ENCODE results near the gene FBXL7.

The FBXL7 gene

GRCh38 chr5:15554542-15554941 lies 54.6 kb downstream of the FBXL7 start:
- H3K4me1 Mint-ChIP-seq = no peaks in the 10 kb centered on the region
- no peak overlapping the region for H3K27ac Mint-ChIP-seq (ENCODE audit: low read depth)
- no peaks in the 10 kb centered on the region for H3K27me3 Mint-ChIP-seq
- DNase-seq (ENCODE audit: low spot score in 2 of 2) (no peak), ATAC-seq (replicated peaks; ENCODE audit: extremely low read depth, poor library complexity, severe bottlenecking) (no peak)
- H3K4me3 Mint-ChIP-seq = no peak overlapping the region
- no peaks in the 10 kb centered on the region for H3K36me3 Mint-ChIP-seq (ENCODE audit: insufficient read depth)
- peaks cover 19% of the 10 kb centered on the region for H3K9me3 Mint-ChIP-seq

GRCh38 chr5:15555176-15555575 lies 55.2 kb downstream of the FBXL7 start:
- Mint-ChIP-seq H3K27ac (ENCODE audit: low read depth) (no peak overlapping the region), H3K4me1 (no peaks in the 10 kb centered on the region), H3K4me3 (no peak overlapping the region), H3K27me3 (no peaks in the 10 kb centered on the region), H3K9me3 (peaks cover 19% of the 10 kb centered on the region), H3K36me3 (ENCODE audit: insufficient read depth) (no peaks in the 10 kb centered on the region)
- DNase-seq (ENCODE audit: low spot score in 2 of 2) = no peak
- ATAC-seq (replicated peaks; ENCODE audit: extremely low read depth, poor library complexity, severe bottlenecking) = no peak

- H3K9me3 Mint-ChIP-seq = peaks cover 12% of the 10 kb centered on the region
- no peak overlapping the region for H3K27ac Mint-ChIP-seq (ENCODE audit: low read depth)
- DNase-seq (ENCODE audit: low spot score in 2 of 2) = no peak
- no peaks in the 10 kb centered on the region for H3K27me3 Mint-ChIP-seq
- no peak for ATAC-seq (replicated peaks; ENCODE audit: extremely low read depth, poor library complexity, severe bottlenecking)
- H3K4me1 Mint-ChIP-seq = no peaks in the 10 kb centered on the region
- H3K36me3 Mint-ChIP-seq (ENCODE audit: insufficient read depth) = no peaks in the 10 kb centered on the region
- H3K4me3 Mint-ChIP-seq = no peak overlapping the region
Observed at GRCh38 chr5:15558240-15558639, 58.3 kb downstream of the FBXL7 start.

DNA sequence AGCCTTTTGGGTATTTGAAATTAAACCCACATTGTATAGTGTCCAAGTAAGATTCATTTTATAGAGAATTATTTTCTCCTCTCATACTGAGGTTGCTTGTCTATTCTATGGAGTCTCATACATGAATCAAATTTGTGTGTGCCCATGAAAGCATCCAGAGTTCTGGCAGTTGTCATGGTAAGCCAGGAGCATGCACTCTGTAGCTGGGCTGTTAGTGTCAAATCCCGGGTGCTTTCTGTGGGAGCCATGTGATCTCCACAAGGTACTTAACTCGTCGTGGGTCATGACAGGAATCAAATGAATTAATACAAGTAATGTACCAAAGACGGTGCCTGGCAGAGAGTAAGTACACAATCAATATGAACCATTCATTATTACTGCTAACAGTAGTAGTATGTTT lies 58.7 kb downstream of the FBXL7 start:
- peaks cover 12% of the 10 kb centered on the region for H3K9me3 Mint-ChIP-seq
- no peak overlapping the region for H3K4me3 Mint-ChIP-seq
- H3K4me1 Mint-ChIP-seq = no peaks in the 10 kb centered on the region
- DNase-seq (ENCODE audit: low spot score in 2 of 2) = no peak
- H3K27ac Mint-ChIP-seq (ENCODE audit: low read depth) = no peak overlapping the region
- no peaks in the 10 kb centered on the region for H3K27me3 Mint-ChIP-seq
- ATAC-seq (replicated peaks; ENCODE audit: extremely low read depth, poor library complexity, severe bottlenecking) = no peak
- H3K36me3 Mint-ChIP-seq (ENCODE audit: insufficient read depth) = no peaks in the 10 kb centered on the region

GRCh38 chr5:15560421-15560820 lies 60.4 kb downstream of the FBXL7 start:
- no peak for ATAC-seq (replicated peaks; ENCODE audit: extremely low read depth, poor library complexity, severe bottlenecking)
- no peaks in the 10 kb centered on the region for H3K36me3 Mint-ChIP-seq (ENCODE audit: insufficient read depth)
- no peak overlapping the region for H3K27ac Mint-ChIP-seq (ENCODE audit: low read depth)
- H3K4me1 Mint-ChIP-seq = no peaks in the 10 kb centered on the region
- H3K9me3 Mint-ChIP-seq = peaks cover 12% of the 10 kb centered on the region
- H3K4me3 Mint-ChIP-seq = no peak overlapping the region
- no peak for DNase-seq (ENCODE audit: low spot score in 2 of 2)
- H3K27me3 Mint-ChIP-seq = no peaks in the 10 kb centered on the region

DNA sequence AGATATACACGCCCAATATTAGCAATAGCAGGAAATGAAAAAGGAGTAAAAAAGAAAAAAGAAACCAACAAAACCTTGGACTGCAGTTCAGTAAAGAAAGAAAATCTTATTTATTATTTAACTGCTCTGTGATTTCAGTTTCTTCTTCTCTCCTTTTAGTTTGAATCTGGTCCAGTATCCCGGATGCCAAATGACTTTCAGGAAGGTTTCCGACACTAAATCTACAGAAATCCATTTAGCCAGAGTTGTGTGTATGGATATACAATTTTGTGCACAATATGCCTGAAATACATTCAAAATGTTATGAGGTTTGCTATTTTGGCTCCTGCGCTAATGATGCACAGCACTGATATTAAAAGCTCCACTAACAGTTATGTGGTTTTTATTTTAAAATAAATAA lies 64.5 kb downstream of the FBXL7 start:
- no peaks in the 10 kb centered on the region for H3K4me1 Mint-ChIP-seq
- DNase-seq (ENCODE audit: low spot score in 2 of 2) (no peak), ATAC-seq (replicated peaks; ENCODE audit: extremely low read depth, poor library complexity, severe bottlenecking) (no peak)
- no peaks in the 10 kb centered on the region for H3K27me3 Mint-ChIP-seq
- H3K27ac Mint-ChIP-seq (ENCODE audit: low read depth) = no peak overlapping the region
- peaks cover 5% of the 10 kb centered on the region for H3K9me3 Mint-ChIP-seq
- H3K36me3 Mint-ChIP-seq (ENCODE audit: insufficient read depth) = no peaks in the 10 kb centered on the region
- H3K4me3 Mint-ChIP-seq = no peak overlapping the region

DNA sequence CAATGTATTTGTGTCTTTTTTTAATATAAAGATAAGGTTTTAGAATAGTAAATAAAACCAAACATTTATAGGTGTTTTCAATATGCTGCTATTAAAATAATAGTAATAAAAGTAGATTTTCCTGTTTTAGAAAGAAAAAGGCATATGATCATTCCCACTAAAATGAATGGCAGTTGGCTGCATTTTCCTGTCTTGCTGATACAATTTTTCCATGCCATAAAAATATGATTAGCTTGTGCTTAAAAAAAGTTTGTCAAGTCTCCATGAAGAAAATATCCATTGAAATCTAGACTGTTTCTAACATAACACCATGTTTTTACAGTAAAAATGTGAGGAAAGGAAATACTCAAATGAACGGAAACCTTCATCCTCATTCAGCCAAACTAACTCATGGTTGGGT lies 65.0 kb downstream of the FBXL7 start:
- no peak overlapping the region for H3K27ac Mint-ChIP-seq (ENCODE audit: low read depth)
- H3K4me1 Mint-ChIP-seq = no peaks in the 10 kb centered on the region
- H3K9me3 Mint-ChIP-seq = peaks cover 5% of the 10 kb centered on the region
- H3K36me3 Mint-ChIP-seq (ENCODE audit: insufficient read depth) = no peaks in the 10 kb centered on the region
- DNase-seq (ENCODE audit: low spot score in 2 of 2) (no peak), ATAC-seq (replicated peaks; ENCODE audit: extremely low read depth, poor library complexity, severe bottlenecking) (no peak)
- H3K27me3 Mint-ChIP-seq = no peaks in the 10 kb centered on the region
- H3K4me3 Mint-ChIP-seq = no peak overlapping the region

- ATAC-seq (replicated peaks; ENCODE audit: extremely low read depth, poor library complexity, severe bottlenecking) (no peak), DNase-seq (ENCODE audit: low spot score in 2 of 2) (no peak)
- H3K4me3 Mint-ChIP-seq = no peak overlapping the region
- H3K27ac Mint-ChIP-seq (ENCODE audit: low read depth) = no peak overlapping the region
- no peaks in the 10 kb centered on the region for H3K4me1 Mint-ChIP-seq
- no peaks in the 10 kb centered on the region for H3K36me3 Mint-ChIP-seq (ENCODE audit: insufficient read depth)
- peaks cover 2% of the 10 kb centered on the region for H3K9me3 Mint-ChIP-seq
- no peaks in the 10 kb centered on the region for H3K27me3 Mint-ChIP-seq
Observed at GRCh38 chr5:15566306-15566705, 66.3 kb downstream of the FBXL7 start.

GRCh38 chr5:15566789-15567188 lies 66.8 kb downstream of the FBXL7 start:
- Mint-ChIP-seq H3K36me3 (ENCODE audit: insufficient read depth) (no peaks in the 10 kb centered on the region), H3K4me1 (no peaks in the 10 kb centered on the region), H3K9me3 (peaks cover 4% of the 10 kb centered on the region), H3K27ac (ENCODE audit: low read depth) (no peak overlapping the region), H3K27me3 (no peaks in the 10 kb centered on the region), H3K4me3 (no peak overlapping the region)
- ATAC-seq (replicated peaks; ENCODE audit: extremely low read depth, poor library complexity, severe bottlenecking) = no peak
- DNase-seq (ENCODE audit: low spot score in 2 of 2) = no peak

DNA sequence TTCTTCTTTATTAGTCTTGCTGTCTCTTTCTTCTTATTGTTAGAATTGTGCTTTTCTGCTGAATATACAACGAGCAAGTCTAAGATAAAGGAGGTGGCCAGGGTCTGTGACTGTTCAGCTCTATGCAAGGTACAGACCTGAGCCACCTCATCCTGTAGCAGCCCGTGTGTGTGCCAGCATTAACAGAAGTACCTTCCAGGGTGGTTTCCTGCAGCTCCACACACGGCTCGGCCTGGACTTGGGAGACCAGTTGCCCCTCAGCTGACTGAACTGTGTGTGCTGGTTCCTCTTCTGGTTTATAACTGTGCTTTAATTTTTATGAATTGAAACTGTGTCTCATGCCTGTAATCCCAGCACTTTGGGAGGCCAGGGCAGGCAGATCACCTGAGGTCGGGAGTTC lies 70.5 kb downstream of the FBXL7 start:
- H3K9me3 Mint-ChIP-seq = peaks cover 4% of the 10 kb centered on the region
- no peak overlapping the region for H3K27ac Mint-ChIP-seq (ENCODE audit: low read depth)
- H3K4me3 Mint-ChIP-seq = no peak overlapping the region
- H3K4me1 Mint-ChIP-seq = no peaks in the 10 kb centered on the region
- ATAC-seq (replicated peaks; ENCODE audit: extremely low read depth, poor library complexity, severe bottlenecking) (no peak), DNase-seq (ENCODE audit: low spot score in 2 of 2) (no peak)
- no peaks in the 10 kb centered on the region for H3K36me3 Mint-ChIP-seq (ENCODE audit: insufficient read depth)
- H3K27me3 Mint-ChIP-seq = no peaks in the 10 kb centered on the region

- Mint-ChIP-seq H3K27me3 (no peaks in the 10 kb centered on the region), H3K9me3 (peaks cover 4% of the 10 kb centered on the region), H3K4me3 (no peak overlapping the region), H3K27ac (ENCODE audit: low read depth) (no peak overlapping the region), H3K36me3 (ENCODE audit: insufficient read depth) (no peaks in the 10 kb centered on the region), H3K4me1 (no peaks in the 10 kb centered on the region)
- DNase-seq (ENCODE audit: low spot score in 2 of 2) = no peak
- ATAC-seq (replicated peaks; ENCODE audit: extremely low read depth, poor library complexity, severe bottlenecking) = no peak
Observed at GRCh38 chr5:15571081-15571480, 71.1 kb downstream of the FBXL7 start.

DNA sequence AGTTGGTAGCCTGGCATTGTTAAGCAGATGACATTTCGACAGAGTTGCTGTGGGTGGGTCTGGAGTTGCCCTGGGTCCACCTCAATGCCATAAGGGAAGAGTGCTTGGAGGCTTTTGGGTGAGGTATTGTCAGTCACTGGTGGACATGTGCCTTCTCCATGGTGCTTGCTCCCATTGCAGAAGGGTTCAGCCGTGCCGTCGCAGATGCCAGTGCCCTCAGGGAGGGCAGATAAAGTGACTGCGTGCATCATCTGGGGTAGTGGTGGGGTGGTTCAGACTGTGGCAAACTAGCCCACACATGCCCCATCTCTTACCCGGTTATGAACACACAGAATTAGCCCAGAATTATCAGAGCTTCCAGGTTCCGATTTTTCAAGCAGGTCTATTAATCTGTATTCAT lies 71.6 kb downstream of the FBXL7 start:
- H3K9me3 Mint-ChIP-seq = peaks cover 4% of the 10 kb centered on the region
- no peaks in the 10 kb centered on the region for H3K4me1 Mint-ChIP-seq
- H3K27ac Mint-ChIP-seq (ENCODE audit: low read depth) = no peak overlapping the region
- no peak overlapping the region for H3K4me3 Mint-ChIP-seq
- no peaks in the 10 kb centered on the region for H3K36me3 Mint-ChIP-seq (ENCODE audit: insufficient read depth)
- no peaks in the 10 kb centered on the region for H3K27me3 Mint-ChIP-seq
- no peak for ATAC-seq (replicated peaks; ENCODE audit: extremely low read depth, poor library complexity, severe bottlenecking)
- no peak for DNase-seq (ENCODE audit: low spot score in 2 of 2)

DNA sequence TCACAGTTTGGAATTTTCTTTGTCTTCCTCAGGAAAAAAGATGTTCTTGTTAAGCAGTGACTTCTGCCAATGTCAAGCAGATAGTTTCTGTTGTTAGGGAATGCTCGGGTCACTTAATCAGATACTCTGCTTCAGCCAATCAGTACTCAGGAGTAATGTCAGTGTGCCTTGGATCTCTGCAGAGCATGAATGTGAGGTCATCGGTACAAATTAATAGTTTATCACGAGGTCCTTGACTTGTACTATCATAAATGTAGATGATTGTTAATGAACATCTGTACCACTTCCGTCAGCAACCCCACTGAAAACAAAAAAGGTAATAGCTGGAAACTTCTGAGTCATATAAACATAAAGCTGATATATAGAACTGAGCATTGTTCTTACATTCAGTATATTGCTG lies 73.6 kb downstream of the FBXL7 start:
- H3K27me3 Mint-ChIP-seq = no peaks in the 10 kb centered on the region
- H3K9me3 Mint-ChIP-seq = peaks cover 4% of the 10 kb centered on the region
- H3K4me3 Mint-ChIP-seq = no peak overlapping the region
- no peak for ATAC-seq (replicated peaks; ENCODE audit: extremely low read depth, poor library complexity, severe bottlenecking)
- no peak overlapping the region for H3K27ac Mint-ChIP-seq (ENCODE audit: low read depth)
- no peaks in the 10 kb centered on the region for H3K4me1 Mint-ChIP-seq
- no peak for DNase-seq (ENCODE audit: low spot score in 2 of 2)
- H3K36me3 Mint-ChIP-seq (ENCODE audit: insufficient read depth) = no peaks in the 10 kb centered on the region

- ATAC-seq (replicated peaks; ENCODE audit: extremely low read depth, poor library complexity, severe bottlenecking) (no peak), DNase-seq (ENCODE audit: low spot score in 2 of 2) (no peak)
- Mint-ChIP-seq H3K9me3 (peaks cover 4% of the 10 kb centered on the region), H3K4me1 (no peaks in the 10 kb centered on the region), H3K4me3 (no peak overlapping the region), H3K27ac (ENCODE audit: low read depth) (no peak overlapping the region), H3K27me3 (no peaks in the 10 kb centered on the region), H3K36me3 (ENCODE audit: insufficient read depth) (no peaks in the 10 kb centered on the region)
Observed at GRCh38 chr5:15574128-15574527, 74.1 kb downstream of the FBXL7 start.
